ENCODE measurements around the gene NATD1. TPM values are rescaled to one million over a fixed set of nuclear protein-coding genes. Genes with fewer than 3 reads are reported as not detected.
A peak's percentile ranks its signal among the peaks of the same experiment; 100 is the strongest.

Gene NATD1
- total RNA-seq, 1 donor from 2014 or later = 4.2 TPM

- intact Hi-C loops (cut with DNase I) = loop anchor here (10.0 kb wide), 1 partner anchor 164 kb away; the partner anchor contains the start of gene DHRS7B
- no peaks in the 10 kb centered on the region for H3K9me3 ChIP-seq
- H3K36me3 ChIP-seq = no peaks in the 10 kb centered on the region
- DNase-seq (ENCODE audit: extremely low spot score in 2 of 2) = peak in 1 of 2 donors; percentile 88
- H3K27me3 ChIP-seq = no peaks in the 10 kb centered on the region
- H3K4me3 ChIP-seq = peak overlapping the region; percentile 85 to 88
- peak overlapping the region; percentile 94 for H3K27ac ChIP-seq
- TF ChIP-seq, protein P1, sequence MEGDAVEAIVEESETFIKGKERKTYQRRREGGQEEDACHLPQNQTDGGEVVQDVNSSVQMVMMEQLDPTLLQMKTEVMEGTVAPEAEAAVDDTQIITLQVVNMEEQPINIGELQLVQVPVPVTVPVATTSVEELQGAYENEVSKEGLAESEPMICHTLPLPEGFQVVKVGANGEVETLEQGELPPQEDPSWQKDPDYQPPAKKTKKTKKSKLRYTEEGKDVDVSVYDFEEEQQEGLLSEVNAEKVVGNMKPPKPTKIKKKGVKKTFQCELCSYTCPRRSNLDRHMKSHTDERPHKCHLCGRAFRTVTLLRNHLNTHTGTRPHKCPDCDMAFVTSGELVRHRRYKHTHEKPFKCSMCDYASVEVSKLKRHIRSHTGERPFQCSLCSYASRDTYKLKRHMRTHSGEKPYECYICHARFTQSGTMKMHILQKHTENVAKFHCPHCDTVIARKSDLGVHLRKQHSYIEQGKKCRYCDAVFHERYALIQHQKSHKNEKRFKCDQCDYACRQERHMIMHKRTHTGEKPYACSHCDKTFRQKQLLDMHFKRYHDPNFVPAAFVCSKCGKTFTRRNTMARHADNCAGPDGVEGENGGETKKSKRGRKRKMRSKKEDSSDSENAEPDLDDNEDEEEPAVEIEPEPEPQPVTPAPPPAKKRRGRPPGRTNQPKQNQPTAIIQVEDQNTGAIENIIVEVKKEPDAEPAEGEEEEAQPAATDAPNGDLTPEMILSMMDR (IDR thresholded peaks at IDR 0.05) = no peak
- TF ChIP-seq POLR2AphosphoS5 (IDR thresholded peaks at IDR 0.05; ENCODE audit: insufficient read depth in 1 of 2, low read depth in 1 of 2) (no peak), POLR2A (IDR thresholded peaks at IDR 0.05) (no peak)
- H3K4me1 ChIP-seq = peaks cover 59% of the 10 kb centered on the region
Measured at GRCh38 chr17:21288571-21289017, 35.4 kb upstream of the NATD1 start.

DNA sequence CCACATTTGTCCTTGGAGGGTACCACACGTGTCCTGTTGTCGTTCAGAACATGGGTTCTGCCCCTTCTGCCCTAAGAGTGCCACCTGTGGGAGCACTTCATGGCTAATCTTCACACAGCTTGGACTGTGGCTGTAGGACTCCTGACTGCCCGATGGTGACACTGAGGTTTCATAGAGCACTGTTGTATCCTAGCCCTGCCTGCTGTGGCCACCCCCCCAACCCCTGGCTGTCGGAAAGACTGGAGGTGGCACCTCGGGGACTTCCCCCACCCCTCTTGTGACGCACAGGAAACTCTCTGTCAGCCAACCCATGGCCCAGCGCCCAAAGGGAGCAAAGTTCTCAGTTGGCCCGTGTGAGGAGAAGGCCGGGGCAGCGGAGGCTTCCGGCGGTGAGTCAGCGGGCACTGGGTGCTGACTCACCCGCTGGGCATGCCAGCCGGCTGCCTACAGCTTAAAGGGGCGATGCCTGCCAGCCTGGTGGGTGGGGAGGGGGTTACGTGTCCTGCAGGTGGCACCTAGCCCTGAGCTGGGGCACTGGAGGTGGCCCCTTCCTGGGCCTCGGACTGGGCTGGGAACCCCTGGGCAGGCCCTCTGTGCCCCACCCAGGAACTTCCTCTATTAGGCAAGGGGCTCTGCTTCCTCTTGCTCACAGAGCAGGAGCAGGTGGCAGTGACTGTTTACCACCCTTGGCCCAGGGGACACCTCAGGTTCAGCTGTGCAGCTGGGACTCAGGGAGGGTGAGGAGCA, 34.7 kb upstream of the NATD1 start:
- Histone ChIP-seq H3K36me3 (no peaks in the 10 kb centered on the region), H3K27me3 (no peaks in the 10 kb centered on the region), H3K9me3 (no peaks in the 10 kb centered on the region), H3K4me1 (peaks cover 67% of the 10 kb centered on the region), H3K4me3 (peak overlapping the region; percentile 85 to 88), H3K27ac (peak overlapping the region; percentile 94)
- TF ChIP-seq, protein P1 (IDR thresholded peaks at IDR 0.05) = no peak
- TF ChIP-seq POLR2A (IDR thresholded peaks at IDR 0.05) (peak in 1 of 2 donors; percentile 30), POLR2AphosphoS5 (IDR thresholded peaks at IDR 0.05; ENCODE audit: insufficient read depth in 1 of 2, low read depth in 1 of 2) (peak; percentile 95 to 97)
- peak in 1 of 2 donors; percentile 97 for DNase-seq (ENCODE audit: extremely low spot score in 2 of 2)
- intact Hi-C loops (cut with DNase I) = loop anchor here (10.0 kb wide), 1 partner anchor 163 kb away; the partner anchor contains the start of gene DHRS7B

GRCh38 chr17:21286909-21287702, 33.9 kb upstream of the NATD1 start:
- peaks cover 74% of the 10 kb centered on the region for H3K4me1 ChIP-seq
- peak overlapping the region; percentile 85 to 88 for H3K4me3 ChIP-seq
- H3K9me3 ChIP-seq = no peaks in the 10 kb centered on the region
- H3K36me3 ChIP-seq = no peaks in the 10 kb centered on the region
- H3K27ac ChIP-seq = peak overlapping the region; percentile 94
- TF ChIP-seq, protein P1 (IDR thresholded peaks at IDR 0.05) = no peak
- TF ChIP-seq POLR2AphosphoS5 (IDR thresholded peaks at IDR 0.05; ENCODE audit: insufficient read depth in 1 of 2, low read depth in 1 of 2) (no peak), POLR2A (IDR thresholded peaks at IDR 0.05) (no peak)
- no peak for DNase-seq (ENCODE audit: extremely low spot score in 2 of 2)
- H3K27me3 ChIP-seq = no peaks in the 10 kb centered on the region
- intact Hi-C loops (cut with DNase I) = loop anchor here (10.0 kb wide), 1 partner anchor 162 kb away; the partner anchor contains the start of gene DHRS7B

- intact Hi-C loops (cut with DNase I) = loop anchor here (10.0 kb wide), 1 partner anchor 161 kb away; the partner anchor contains the start of gene DHRS7B
- H3K36me3 ChIP-seq = no peaks in the 10 kb centered on the region
- peak; percentile 74 to 77 for TF ChIP-seq POLR2AphosphoS5 (IDR thresholded peaks at IDR 0.05; ENCODE audit: insufficient read depth in 1 of 2, low read depth in 1 of 2)
- no peak for TF ChIP-seq POLR2A (IDR thresholded peaks at IDR 0.05)
- H3K4me1 ChIP-seq = peaks cover 80% of the 10 kb centered on the region
- peak overlapping the region; percentile 85 to 88 for H3K4me3 ChIP-seq
- H3K27me3 ChIP-seq = no peaks in the 10 kb centered on the region
- H3K9me3 ChIP-seq = no peaks in the 10 kb centered on the region
- peak in 1 of 2 donors; percentile 99 for DNase-seq (ENCODE audit: extremely low spot score in 2 of 2)
- peak overlapping the region; percentile 94 for H3K27ac ChIP-seq
Measured at GRCh38 chr17:21286066-21286770, 33.0 kb upstream of the NATD1 start.
